ENCODE results near the gene CDKN2AIP.
"Not testable (repeated sequence)": the region's sequence is repeated elsewhere in the genome, so short reads cannot be mapped to it uniquely, and the experiment has no call there.

The CDKN2AIP gene

DNA sequence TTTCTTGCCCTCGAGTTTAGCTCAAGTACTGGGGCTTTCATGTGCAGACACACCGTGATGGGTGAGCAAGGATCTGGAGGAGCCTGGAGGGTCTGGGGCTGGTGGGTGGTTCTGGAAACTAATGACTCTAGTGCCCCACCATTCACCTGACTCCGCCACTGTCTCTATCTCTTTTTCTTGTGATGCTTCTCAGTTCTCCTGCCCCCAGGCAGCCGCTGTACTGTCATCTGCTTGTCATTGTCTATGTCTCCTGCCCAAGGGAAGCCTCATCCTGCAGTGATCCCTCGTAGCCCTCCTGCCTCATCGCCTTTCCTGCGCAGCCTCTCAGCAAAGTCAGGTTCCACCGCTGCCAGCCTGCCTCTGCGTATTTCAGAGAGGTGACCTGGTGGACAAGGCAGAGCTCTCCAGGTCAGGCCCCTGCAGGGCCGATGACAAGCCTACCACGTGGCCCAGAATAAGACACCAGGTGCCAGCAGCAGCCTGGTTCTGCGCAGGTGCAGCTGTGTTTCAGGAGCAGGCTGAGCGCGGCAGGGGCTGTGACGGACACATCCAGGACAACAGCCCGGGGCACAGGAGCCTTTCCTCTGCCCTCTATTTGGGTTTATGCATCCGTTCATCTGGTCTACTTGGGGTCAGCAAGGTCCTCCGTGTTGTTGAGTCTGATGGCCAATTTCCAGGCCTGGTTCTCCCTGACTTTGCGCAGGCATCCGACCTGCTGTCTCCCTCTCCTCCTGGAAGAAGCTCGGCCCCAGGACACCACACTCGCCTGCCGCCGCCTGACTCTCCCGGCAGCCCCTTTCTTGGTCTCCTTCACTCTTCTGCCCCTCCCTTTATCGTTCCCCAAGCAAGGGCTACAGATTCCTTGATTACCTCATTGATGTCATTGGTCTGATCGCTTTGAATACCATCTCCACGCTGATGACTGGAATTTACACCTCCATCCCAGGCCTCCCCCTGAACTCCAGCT is 30.9 kb upstream of the CDKN2AIP start:
- DNase-seq (ENCODE audit: low read depth in 2 of 2) = no peak

DNA sequence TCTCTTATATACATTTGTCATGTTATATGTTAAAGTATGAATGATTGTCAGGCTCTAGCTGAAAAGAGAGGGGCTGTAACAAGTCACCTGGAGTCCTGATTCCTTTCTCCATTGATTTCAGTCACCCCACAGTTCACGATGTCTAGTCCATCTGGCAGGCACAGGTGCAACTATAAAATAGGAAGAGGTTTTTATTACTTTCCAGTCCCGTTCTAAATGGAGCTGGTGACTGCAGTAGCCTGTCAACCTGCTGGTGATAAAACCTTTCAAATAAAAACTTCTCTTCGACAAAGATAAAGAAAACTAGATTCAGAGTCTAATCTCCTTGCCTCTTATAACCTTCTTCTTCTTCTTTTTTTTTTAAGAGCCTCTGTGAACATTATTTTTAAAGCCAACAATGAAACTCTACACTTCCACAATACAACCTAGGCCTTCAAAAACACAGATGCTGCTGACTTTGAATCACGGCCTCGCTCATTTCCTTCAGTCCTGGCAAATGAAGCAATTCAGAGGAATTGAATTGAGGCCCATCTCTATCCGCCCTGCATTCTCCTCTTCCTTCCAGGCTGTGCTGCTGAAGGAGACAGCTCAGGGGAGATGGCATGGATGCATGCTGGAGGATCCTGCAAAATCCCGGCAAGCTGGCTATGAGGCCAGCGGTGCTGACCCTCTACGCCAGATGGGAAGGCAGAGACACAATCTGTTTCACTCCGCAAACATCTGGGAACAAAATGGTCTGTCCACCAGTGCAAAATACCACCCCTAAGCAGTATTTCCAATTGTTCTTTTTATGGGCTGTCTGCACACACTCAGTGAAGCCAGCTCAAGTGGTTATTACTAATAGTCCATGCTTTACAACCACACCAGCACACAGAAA is 27.3 kb upstream of the CDKN2AIP start:
- no peak for DNase-seq (ENCODE audit: low read depth in 2 of 2)

DNA sequence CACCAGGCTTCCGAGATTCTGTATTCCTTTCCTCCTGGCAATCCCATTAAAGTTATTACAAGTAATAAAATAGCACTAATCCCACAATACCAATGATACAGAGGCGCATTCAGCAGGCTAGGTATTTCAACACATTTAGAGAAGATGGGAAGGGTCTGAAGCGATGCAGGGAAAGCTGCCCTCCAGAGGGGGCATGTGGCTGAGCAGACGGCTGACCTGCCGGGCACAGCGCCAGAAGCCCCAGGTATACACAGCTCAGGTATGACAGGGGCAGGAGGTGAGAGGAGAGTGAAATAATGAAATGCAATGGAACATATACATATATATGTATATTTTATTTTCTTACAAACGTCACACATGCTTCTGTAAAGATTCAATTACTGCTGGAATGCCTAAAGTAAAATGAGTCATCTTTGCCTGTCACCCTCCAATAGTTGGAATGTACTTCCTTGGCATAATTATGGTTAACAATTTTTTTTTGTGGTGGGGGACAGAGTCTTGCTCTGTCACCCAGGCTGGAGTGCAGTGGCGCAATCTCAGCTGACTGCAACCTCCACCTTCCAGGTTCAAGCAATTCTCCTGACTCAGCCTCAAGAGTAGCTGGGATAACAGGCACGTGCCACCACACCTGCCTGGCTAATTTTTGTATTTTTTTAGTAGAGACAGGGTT is 21.3 kb upstream of the CDKN2AIP start:
- peak; percentile 36 to 48 for DNase-seq (ENCODE audit: low read depth in 2 of 2)

DNA sequence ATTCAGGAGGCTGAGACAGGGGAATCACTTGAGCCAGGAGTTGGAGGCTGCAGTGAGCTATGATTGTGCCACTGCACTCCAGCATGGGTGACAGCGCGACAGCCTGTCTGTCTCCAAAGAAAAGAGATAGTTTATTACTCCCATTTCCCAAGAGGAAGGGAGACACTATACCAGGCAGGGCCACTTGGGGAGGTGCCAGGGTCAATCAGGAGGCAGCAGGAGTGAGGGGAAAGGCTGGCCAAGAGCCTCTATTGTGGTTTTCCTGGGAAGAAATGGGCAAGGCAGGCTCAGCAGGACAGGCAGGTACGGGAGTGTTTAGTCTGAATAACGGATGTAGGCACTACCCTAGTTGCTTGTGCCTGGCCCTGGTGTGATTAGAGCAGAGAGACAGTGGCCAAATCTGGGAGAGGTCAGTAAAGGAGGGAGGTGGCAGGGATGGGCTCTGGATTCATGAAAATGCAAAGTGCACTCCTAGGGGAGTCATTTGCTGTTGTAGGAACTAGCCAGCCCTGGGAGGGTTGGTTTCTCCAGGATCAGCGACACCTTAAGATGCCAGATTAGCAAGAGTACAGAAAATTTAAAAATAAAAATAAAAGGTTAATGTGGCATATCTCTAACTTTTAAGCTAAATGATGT is 20.2 kb upstream of the CDKN2AIP start:
- DNase-seq (ENCODE audit: low read depth in 2 of 2) = no peak

DNA sequence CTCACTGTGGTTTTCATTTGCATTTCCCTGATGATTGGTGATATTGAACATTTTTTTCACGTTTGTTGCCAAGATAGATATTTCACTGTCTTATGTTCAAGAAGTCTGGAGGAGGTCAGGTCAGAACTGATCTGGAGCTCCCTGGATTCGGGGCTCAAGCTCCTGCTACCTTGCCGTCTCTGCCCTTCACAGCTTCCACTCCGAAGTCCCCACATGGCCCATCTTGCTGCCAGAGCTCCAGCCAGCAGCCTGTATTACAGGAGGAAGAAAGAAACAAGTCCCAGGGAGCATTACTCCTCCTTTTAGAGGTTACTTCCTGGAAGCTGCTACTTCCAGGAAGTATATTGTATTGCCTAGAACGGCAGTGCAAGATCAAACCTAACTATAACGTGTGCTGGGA is 17.9 kb upstream of the CDKN2AIP start:
- no peak for DNase-seq (ENCODE audit: low read depth in 2 of 2)

DNA sequence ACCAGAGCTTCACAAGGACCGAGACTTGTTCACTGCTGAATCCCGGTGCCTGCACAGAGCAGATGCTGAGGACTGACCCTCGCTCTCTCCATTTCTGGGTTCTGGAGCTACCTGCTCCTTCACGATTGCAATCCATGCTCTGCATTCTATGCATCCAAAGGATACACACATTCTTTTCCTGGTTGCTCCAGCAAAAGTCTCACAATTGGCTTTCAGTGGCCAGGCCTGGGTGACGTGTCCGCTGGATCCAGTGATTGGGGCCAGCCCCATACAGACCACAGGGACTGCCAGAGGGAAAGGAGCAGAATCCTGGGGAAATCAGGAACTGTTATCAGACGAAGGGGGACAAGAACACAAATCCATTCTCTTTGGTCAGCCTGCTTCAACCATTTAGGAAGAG is 14.9 kb upstream of the CDKN2AIP start:
- no peak for DNase-seq (ENCODE audit: low read depth in 2 of 2)

DNA sequence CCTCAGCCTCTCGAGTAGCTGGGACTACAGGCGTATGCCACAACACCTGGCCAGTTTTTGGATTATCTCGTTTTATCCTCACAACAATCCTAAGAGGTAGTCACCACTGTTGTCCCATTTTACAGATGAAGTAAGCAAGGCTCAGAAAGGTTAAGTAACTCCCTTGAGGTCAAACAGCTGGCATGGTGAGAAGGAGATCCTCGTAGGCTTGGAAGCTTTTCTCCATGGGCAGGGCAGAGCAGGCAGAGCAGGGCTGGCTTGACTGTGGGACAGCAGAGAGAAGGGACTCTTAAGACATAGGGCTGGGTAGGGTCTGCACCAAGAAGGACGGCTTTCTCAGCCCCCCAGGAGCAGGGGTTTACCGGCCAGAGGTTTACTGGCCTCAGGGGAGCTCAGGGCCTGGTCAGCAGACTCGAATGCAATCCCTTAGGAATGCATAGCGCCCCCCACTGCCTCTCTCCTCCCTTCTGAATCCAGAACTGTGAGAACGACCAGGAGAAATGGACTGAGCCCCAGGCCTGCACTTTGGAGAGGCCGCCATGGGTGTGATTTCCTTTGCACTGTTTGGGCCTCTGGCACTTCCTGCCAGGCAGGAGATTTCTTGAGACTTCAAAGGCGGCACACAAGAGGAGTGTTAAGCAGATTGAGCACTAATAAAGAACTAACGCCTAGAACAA is 14.0 kb upstream of the CDKN2AIP start:
- no peak for DNase-seq (ENCODE audit: low read depth in 2 of 2)

DNA sequence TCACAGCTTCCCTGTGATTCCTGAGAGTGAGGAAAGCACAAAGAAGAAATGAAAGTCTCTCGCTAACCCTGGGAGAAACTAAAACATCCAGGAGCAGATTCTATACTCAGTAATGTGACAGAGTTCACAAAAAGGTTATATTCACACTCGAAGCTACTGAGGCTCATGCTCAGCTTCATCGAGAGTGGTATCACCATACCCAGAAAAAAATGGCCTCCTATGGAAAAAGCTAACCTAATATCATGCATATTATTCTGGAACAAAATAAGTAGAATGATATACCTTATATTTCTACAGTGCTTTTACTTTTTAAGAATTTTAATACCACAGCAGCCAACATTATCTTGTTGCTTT is 13.5 kb upstream of the CDKN2AIP start:
- DNase-seq (ENCODE audit: low read depth in 2 of 2) = no peak

DNA sequence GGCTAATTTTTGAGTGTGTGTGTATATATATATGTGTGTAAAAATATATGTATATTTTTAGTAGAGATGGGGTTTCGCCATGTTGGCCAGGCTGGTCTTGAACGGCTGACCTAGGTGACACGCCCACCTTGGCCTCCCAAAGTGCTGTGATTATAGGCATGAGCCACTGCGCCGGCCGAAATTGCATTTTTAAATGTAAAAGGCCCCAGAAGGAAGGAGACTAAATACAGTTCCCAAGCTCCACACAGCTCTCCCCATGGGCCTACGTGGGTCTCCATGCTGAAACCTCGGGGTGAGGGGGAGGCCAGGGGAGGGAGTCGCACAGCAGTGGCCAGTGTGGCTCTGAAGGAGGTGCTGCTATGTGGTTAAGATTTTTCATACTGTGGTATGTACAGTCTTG is 12.8 kb upstream of the CDKN2AIP start:
- DNase-seq (ENCODE audit: low read depth in 2 of 2) = no peak

DNA sequence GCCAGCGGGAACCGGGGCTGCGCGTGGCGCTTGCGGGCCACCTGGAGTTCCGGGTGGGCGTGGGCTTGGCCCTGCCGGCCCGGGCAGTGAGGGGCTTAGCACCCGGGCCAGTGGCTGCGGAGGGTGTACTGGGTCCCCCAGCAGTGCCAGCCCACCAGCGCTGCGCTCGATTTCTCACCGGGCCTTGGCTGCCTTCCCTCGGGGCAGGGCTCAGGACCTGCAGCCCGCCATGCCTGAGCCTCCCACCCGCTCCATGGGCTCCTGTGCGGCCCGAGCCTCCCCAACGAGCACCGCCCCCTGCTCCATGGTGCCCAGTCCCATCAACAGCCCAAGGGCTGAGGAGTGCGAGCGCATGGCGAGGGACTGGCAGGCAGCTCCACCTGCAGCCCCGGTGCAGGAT is 11.3 kb upstream of the CDKN2AIP start:
- DNase-seq (ENCODE audit: low read depth in 2 of 2) = not testable (repeated sequence)

DNA sequence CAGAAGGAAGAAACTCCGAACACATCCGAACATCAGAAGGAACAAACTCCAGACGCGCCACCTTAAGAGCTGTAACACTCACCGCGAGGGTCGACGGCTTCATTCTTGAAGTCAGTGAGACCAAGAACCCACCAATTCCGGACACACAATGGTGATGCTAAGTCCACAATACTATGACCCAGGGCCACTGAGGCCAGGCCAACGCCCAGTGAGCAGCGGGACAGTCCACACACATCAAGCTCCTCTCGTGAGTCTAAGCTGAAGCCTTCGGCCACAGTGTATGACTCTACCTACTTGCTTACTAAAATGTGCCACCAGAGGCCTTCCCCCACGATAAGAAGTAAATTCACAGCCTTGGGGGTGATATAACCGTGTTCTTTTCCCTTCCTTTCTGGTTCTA is 10.2 kb upstream of the CDKN2AIP start:
- DNase-seq (ENCODE audit: low read depth in 2 of 2) = no peak

DNA sequence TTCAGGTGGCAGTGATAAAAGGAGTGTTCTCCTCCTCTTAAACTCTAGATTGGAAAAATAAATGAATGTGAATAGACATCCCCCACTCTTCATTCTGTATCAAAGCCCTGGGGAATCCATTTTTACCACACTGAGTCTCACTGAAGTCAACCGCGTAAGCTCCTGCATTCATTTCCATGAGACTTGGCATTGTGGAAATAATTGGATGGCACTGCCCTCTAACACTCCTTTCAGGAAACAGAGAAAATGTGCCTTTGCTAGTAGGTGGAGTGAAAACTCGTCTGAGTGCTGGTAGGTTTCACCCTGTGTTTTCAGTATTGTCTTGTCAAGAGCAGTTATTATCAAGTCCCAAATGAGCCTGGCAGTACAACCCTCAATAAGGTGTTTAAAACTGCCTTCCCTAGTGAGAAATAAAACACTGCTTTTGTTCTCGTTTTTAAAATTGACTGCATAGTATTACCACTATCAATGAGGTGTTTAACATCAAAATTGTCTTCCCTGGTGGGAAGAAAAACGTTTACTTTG is 9.7 kb upstream of the CDKN2AIP start:
- no peak for DNase-seq (ENCODE audit: low read depth in 2 of 2)

DNA sequence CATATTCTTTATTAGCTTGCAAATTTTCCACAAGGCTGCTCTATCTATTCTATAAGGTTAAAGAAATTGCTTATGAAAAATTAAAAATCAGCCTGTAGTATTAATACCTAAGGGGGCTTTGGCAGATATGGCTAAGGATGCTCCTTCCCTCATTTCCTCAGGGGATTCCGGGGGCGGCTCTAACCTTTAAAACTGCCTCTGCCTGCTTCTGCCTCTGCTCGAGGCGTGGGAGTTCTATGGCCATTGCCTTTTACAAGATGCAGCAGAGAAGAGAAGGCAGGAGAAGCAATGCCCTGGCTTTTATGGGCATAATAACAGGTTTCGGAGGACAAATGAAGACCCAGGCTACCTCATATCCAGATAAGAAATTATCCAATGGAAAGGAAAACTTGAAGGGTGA is 8.6 kb upstream of the CDKN2AIP start:
- DNase-seq (ENCODE audit: low read depth in 2 of 2) = no peak

DNA sequence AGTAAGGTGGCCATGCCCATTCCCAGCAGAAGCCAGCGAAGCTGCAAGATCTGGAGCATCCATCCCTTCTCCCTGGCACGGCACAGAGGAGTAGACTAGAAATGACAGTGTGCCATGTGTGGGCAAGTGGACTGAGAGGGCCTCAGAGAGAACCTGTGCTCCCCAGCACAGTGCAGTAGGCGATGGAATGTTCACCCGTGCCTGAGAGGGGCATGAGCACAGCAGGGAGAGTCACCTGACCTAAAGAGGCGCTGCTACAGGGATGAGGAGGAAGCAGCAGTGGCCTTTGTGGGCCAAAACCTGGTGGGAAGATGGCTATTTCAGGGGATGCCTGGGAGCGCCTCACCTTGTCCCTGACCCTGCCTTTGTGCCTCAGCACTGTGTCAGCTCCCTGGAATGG is 8.0 kb upstream of the CDKN2AIP start:
- DNase-seq (ENCODE audit: low read depth in 2 of 2) = no peak

DNA sequence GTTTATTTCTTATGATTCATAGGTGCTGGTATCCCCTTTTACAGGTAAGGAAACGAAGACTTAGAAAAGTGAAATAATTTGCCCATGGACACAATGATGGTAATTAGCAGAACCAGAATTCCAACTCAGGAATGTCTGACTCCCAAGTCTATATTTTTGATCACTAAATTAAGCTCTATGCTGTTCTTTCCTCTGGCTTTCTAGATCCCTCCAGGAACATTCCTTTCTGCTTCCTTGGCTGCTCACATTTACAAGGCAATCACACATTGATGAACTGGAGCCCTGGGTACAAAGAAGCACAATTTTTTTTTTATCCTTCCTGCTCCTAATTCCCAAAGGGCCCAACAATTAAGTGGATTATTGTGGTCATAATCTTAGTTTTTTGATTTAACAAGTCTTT is 7.0 kb upstream of the CDKN2AIP start:
- DNase-seq (ENCODE audit: low read depth in 2 of 2) = no peak

DNA sequence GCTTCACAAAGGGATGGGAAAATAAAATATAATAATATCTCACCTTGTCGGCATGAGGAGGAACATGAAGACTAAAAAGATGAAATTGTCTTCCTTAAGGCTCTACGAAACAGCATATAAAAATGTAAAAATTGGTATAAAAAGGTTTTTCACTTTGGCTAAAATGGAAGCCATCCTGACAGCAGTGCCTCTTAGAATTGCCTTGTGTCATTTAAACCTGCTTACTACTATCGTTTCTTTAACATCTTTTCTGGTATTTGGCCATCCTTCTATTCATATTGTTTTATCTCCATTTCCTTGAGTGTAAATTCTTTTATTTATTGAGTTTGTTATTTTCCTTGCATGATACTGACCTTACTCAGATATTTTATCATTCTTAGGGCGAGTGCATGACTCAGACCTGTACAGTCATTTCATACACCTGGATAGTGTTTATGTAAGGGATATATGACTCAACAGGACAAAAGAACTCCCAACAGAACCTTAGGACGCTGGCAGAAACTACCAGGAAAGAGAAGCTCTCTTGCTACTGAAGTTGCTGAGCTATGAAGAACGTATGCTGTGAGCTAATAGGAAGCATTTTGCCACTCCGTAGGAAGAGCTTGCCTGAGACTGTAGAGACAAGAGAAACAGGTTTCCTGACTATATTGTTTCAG is 5.8 kb upstream of the CDKN2AIP start:
- no peak for DNase-seq (ENCODE audit: low read depth in 2 of 2)

DNA sequence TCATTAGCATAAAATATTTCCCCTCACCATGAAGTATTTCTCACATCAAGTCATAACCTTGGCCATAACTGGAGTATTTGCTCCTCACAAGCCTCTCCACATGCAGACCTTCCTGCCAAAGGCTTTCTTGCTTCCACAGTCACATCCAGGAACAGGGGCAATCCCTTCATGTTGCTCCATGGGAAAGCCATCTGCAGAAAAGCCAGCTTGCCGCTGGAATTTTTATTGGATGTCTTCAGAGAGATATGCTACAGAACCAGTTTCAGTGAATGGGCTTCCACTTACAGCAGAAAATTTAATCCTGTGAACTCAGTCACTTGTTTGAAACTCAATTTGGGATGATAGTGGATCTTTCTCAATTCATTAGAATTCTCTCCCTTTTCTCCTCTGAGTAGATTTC is 3.2 kb upstream of the CDKN2AIP start:
- DNase-seq (ENCODE audit: low read depth in 2 of 2) = no peak

DNA sequence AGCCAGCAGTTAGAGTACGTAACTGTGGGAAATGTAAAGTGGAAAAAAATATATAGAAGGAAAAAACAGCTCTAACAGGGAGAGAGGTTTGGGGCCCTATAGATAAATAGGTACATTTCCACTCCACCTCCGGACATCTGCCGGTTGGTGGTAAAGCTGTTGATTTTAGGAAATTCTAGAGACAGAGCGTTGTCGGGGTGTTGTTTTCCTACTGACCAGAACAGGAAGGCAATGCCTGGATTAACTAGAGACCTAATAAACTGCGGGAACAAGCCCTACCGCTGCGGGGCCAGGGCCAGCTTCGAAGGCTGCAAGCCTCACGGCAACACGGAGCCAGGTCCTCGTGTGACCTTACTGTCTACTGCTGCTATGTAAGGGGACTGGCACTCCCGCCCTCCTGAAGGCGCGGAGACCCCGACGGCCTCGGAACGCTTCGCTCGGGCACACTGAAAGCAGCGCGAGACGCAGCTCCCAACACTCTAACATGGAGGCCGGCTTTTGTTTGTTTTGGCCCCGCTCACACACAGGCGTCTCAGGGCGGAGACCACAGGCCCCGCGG is 702 bp upstream of the CDKN2AIP start:
- DNase-seq (ENCODE audit: low read depth in 2 of 2) = peak in 1 of 2 experiments; percentile 31

DNA sequence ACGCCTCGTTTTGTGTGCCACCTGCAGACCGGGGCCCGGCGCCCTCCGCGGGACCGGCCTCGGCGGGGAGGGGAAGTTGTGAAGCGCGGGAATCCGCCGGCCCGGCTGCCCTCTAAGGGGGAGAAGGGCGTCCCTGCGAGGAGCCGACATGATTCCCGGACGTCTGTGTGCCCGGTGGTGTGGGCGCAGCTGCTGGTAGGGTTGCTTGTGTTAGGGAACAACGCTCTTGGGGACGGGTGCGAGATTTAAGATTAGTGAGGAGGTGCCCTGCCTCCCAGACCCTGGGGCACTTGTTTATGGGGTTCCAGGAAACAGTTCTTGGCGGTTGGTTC is 627 bp downstream of the CDKN2AIP start:
- DNase-seq (ENCODE audit: low read depth in 2 of 2) = no peak

DNA sequence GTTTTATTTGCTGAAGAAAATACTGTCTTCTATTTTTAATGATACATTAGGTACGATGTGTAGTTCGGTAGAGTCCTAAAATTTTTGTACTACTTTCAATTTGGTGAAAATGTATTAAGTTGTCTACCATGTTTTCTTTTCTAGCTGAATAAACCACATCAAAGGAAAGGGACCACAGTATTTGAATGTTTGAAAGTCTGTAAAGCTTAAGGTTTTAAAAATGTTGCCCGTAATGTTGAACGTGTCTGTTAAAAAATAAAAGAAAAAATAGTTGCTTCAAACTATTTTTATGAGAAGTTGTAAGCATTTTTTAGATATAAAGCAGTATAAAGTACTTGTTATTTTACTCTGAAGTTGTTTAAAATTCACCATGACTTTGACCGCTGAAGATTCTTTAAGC is 3.2 kb downstream of the CDKN2AIP start:
- DNase-seq (ENCODE audit: low read depth in 2 of 2) = no peak

Measured in fibroblast of skin of left biceps (primary cell).